SK-N-SH treated with all-trans-retinoic acid at 6 μM for 48 hours (cell line): ENCODE results near the gene ITGB2.

Source experiments
- ATAC-seq: fragments of 200-7000 bp; cut with Tn5 transposase; 3 replicates; pipeline ENCODE4 v1.9.1; 2020; ENCODE audit warnings: mild to moderate bottlenecking, moderate library complexity
- ARNTL ChIP-seq: fragments of 450-650 bp; formaldehyde crosslinking; IDR thresholded peaks from 2 replicates; pipeline ENCODE4 v1.5.0; 2020; ENCODE audit warnings: low read depth, mild to moderate bottlenecking, moderate library complexity, borderline replicate concordance
- BACH2 ChIP-seq: fragments of 250-450 bp; sonication (Bioruptor Pico); IDR thresholded peaks from 2 replicates; pipeline ENCODE4 v1.9.0; 2021; ENCODE audit warnings: mild to moderate bottlenecking, borderline replicate concordance
- CSDC2 ChIP-seq: fragments of 250-450 bp; sonication (Bioruptor Pico); IDR thresholded peaks from 2 replicates; pipeline ENCODE4 v1.5.0; 2020; ENCODE audit warnings: mild to moderate bottlenecking, moderate library complexity
- ESRRG ChIP-seq: fragments of 250-450 bp; sonication (Bioruptor Pico); IDR thresholded peaks from 2 replicates; pipeline ENCODE4 v1.6.1; 2021; ENCODE audit warnings: mild to moderate bottlenecking
- GLIS3 ChIP-seq: fragments of 250-450 bp; sonication (Bioruptor Pico); IDR thresholded peaks from 2 replicates; pipeline ENCODE4 v1.5.0; 2020; ENCODE audit warnings: mild to moderate bottlenecking, moderate library complexity
- ISL1 ChIP-seq: fragments of 250-450 bp; sonication (Bioruptor Pico); IDR thresholded peaks from 2 replicates; pipeline ENCODE4 v2.1.2; 2022; ENCODE audit warnings: mild to moderate bottlenecking, moderate library complexity
- OSR1 ChIP-seq: fragments of 250-450 bp; sonication (Bioruptor Pico); IDR thresholded peaks from 2 replicates; pipeline ENCODE4 v1.8.0; 2022; ENCODE audit warnings: moderate library complexity, mild to moderate bottlenecking, inconsistent platforms
- RARB ChIP-seq: fragments of 250-450 bp; sonication (Bioruptor Pico); IDR thresholded peaks from 2 replicates; pipeline ENCODE4 v1.8.0; 2021; ENCODE audit warnings: mild to moderate bottlenecking, moderate library complexity
- SNAI2 ChIP-seq: fragments of 250-450 bp; sonication (Bioruptor Pico); IDR thresholded peaks from 2 replicates; pipeline ENCODE4 v1.5.0; 2020; ENCODE audit warnings: mild to moderate bottlenecking, moderate library complexity
- TCF4 ChIP-seq: fragments of 250-450 bp; sonication (Bioruptor Pico); IDR thresholded peaks from 2 replicates; pipeline ENCODE4 v1.8.0; 2021; ENCODE audit warnings: mild to moderate bottlenecking, moderate library complexity, borderline replicate concordance
- TOX ChIP-seq: fragments of 250-450 bp; sonication (Bioruptor Pico); IDR thresholded peaks from 2 replicates; pipeline ENCODE4 v1.8.0; 2021; ENCODE audit warnings: mild to moderate bottlenecking, moderate library complexity, borderline replicate concordance
- ZFP3 ChIP-seq: fragments of 250-450 bp; sonication (Bioruptor Pico); IDR thresholded peaks from 2 replicates; pipeline ENCODE4 v1.5.0; 2020; ENCODE audit warnings: mild to moderate bottlenecking, moderate library complexity
- ZNF565 ChIP-seq: fragments of 450-650 bp; formaldehyde crosslinking; conservative IDR thresholded peaks from 2 replicates; pipeline ENCODE4 v1.5.0; 2020; ENCODE audit warnings: low read depth, mild to moderate bottlenecking, moderate library complexity
- TF ChIP-seq, protein P1 (sequence below): fragments of 250-450 bp; sonication (Bioruptor Pico); IDR thresholded peaks from 2 replicates; pipeline ENCODE4 v1.5.1; 2020; ENCODE audit warnings: low read depth, mild to moderate bottlenecking, moderate library complexity
- TF ChIP-seq, protein P2 (sequence below): fragments of 250-450 bp; sonication (Bioruptor Pico); IDR thresholded peaks from 2 replicates; pipeline ENCODE4 v1.8.0; 2020; ENCODE audit warnings: mild to moderate bottlenecking, moderate library complexity, borderline replicate concordance
- TF ChIP-seq, protein P3 (sequence below): fragments of 250-450 bp; sonication (Bioruptor Pico); IDR thresholded peaks from 2 replicates; pipeline ENCODE4 v1.5.0; 2020; ENCODE audit warnings: mild to moderate bottlenecking, moderate library complexity
- TF ChIP-seq, protein P4 (sequence below): fragments of 250-450 bp; sonication (Bioruptor Pico); IDR thresholded peaks from 2 replicates; pipeline ENCODE4 v1.5.1; 2021; ENCODE audit warnings: mild to moderate bottlenecking, moderate library complexity
- TF ChIP-seq, protein P5 (sequence below): fragments of 250-450 bp; sonication (Bioruptor Pico); IDR thresholded peaks from 2 replicates; pipeline ENCODE4 v1.8.0; 2021; ENCODE audit warnings: low read depth, mild to moderate bottlenecking, moderate library complexity, borderline replicate concordance

Gene ITGB2

DNA sequence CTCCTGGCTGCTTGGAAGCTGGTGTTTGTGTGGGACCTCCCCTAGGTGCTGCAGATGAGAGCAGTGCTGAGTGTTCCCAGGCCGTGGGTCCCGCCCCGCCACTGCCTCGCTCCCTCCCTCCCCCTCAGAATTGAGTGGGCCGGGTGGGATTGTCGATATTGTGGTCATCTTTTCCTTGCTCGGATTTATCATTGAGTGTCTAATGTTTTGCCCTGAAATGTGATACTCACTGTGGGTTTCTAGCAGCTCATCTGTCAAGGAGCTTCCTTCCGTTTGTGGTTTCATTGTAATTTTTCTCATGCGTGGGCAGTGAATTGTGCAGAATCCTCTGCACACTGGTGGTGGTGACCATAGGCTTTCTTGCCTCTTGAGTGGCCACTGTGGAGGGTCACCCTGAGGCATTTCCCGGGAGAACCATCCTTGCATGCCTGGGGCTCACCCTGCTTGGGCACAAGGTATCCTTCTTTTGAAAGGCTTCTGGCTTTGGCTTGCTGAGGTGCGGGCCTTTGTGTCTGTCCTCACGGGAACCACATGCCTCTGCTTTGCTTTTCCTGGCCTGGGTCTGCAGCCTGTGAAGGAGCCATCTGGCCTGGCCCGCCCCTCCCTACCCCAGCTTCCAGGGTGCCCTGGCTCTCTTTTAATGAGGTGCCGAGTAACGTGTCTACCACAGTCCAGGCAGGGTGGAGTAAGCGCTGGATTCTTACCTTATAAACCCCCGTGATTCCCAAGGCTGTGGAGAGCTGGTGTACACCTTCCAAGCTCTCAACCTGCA lies 44.7 kb upstream of the ITGB2 start:
- no peak for ATAC-seq

DNA sequence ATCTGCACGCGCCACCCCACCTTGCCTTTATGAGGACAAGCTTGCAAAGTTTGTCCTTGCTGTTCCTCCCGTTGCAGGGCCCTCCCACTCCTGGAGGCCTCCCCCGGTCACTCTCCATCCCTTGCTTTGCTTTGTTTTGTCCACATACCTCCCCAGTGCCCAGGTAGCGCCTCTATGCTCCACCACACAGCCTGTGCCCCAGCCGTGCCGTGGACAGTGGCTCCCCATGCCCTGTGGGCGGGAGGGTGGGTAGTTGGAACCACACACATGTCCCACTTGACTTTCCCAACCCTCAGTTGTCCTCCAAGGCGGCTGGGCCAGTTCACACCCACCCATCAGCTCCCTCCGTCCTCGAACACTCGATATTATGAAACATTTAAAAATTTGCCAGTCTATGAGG lies 43.7 kb upstream of the ITGB2 start:
- TF ChIP-seq, protein P1, sequence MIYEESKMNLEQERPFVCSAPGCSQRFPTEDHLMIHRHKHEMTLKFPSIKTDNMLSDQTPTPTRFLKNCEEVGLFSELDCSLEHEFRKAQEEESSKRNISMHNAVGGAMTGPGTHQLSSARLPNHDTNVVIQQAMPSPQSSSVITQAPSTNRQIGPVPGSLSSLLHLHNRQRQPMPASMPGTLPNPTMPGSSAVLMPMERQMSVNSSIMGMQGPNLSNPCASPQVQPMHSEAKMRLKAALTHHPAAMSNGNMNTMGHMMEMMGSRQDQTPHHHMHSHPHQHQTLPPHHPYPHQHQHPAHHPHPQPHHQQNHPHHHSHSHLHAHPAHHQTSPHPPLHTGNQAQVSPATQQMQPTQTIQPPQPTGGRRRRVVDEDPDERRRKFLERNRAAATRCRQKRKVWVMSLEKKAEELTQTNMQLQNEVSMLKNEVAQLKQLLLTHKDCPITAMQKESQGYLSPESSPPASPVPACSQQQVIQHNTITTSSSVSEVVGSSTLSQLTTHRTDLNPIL, result no peak
- TF ChIP-seq BACH2 (CRISPR knock-in tag) (no peak), RARB (no peak), ESRRG (no peak), GLIS3 (CRISPR knock-in tag) (no peak), OSR1 (CRISPR knock-in tag) (no peak), ARNTL (CRISPR knock-in tag) (no peak), TOX (CRISPR knock-in tag) (no peak), ZFP3 (no peak), TCF4 (CRISPR knock-in tag) (no peak)
- TF ChIP-seq, protein P2, sequence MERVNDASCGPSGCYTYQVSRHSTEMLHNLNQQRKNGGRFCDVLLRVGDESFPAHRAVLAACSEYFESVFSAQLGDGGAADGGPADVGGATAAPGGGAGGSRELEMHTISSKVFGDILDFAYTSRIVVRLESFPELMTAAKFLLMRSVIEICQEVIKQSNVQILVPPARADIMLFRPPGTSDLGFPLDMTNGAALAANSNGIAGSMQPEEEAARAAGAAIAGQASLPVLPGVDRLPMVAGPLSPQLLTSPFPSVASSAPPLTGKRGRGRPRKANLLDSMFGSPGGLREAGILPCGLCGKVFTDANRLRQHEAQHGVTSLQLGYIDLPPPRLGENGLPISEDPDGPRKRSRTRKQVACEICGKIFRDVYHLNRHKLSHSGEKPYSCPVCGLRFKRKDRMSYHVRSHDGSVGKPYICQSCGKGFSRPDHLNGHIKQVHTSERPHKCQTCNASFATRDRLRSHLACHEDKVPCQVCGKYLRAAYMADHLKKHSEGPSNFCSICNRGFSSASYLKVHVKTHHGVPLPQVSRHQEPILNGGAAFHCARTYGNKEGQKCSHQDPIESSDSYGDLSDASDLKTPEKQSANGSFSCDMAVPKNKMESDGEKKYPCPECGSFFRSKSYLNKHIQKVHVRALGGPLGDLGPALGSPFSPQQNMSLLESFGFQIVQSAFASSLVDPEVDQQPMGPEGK, result no peak
- TF ChIP-seq, protein P3, sequence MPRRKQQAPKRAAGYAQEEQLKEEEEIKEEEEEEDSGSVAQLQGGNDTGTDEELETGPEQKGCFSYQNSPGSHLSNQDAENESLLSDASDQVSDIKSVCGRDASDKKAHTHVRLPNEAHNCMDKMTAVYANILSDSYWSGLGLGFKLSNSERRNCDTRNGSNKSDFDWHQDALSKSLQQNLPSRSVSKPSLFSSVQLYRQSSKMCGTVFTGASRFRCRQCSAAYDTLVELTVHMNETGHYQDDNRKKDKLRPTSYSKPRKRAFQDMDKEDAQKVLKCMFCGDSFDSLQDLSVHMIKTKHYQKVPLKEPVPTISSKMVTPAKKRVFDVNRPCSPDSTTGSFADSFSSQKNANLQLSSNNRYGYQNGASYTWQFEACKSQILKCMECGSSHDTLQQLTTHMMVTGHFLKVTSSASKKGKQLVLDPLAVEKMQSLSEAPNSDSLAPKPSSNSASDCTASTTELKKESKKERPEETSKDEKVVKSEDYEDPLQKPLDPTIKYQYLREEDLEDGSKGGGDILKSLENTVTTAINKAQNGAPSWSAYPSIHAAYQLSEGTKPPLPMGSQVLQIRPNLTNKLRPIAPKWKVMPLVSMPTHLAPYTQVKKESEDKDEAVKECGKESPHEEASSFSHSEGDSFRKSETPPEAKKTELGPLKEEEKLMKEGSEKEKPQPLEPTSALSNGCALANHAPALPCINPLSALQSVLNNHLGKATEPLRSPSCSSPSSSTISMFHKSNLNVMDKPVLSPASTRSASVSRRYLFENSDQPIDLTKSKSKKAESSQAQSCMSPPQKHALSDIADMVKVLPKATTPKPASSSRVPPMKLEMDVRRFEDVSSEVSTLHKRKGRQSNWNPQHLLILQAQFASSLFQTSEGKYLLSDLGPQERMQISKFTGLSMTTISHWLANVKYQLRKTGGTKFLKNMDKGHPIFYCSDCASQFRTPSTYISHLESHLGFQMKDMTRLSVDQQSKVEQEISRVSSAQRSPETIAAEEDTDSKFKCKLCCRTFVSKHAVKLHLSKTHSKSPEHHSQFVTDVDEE, result no peak
- TF ChIP-seq, protein P4, sequence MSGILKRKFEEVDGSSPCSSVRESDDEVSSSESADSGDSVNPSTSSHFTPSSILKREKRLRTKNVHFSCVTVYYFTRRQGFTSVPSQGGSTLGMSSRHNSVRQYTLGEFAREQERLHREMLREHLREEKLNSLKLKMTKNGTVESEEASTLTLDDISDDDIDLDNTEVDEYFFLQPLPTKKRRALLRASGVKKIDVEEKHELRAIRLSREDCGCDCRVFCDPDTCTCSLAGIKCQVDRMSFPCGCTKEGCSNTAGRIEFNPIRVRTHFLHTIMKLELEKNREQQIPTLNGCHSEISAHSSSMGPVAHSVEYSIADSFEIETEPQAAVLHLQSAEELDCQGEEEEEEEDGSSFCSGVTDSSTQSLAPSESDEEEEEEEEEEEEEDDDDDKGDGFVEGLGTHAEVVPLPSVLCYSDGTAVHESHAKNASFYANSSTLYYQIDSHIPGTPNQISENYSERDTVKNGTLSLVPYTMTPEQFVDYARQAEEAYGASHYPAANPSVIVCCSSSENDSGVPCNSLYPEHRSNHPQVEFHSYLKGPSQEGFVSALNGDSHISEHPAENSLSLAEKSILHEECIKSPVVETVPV (CRISPR knock-in tag), result no peak
- TF ChIP-seq, protein P5, sequence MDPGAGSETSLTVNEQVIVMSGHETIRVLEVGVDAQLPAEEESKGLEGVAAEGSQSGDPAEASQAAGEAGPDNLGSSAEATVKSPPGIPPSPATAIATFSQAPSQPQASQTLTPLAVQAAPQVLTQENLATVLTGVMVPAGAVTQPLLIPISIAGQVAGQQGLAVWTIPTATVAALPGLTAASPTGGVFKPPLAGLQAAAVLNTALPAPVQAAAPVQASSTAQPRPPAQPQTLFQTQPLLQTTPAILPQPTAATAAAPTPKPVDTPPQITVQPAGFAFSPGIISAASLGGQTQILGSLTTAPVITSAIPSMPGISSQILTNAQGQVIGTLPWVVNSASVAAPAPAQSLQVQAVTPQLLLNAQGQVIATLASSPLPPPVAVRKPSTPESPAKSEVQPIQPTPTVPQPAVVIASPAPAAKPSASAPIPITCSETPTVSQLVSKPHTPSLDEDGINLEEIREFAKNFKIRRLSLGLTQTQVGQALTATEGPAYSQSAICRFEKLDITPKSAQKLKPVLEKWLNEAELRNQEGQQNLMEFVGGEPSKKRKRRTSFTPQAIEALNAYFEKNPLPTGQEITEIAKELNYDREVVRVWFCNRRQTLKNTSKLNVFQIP, result no peak
- no peak for ATAC-seq

More for the DNA sequence above, 44.7 kb upstream of the ITGB2 start:
- TF ChIP-seq, protein P5, result no peak
- no peak for TF ChIP-seq ZNF565 (CRISPR knock-in tag)
- no peak for TF ChIP-seq ARNTL (CRISPR knock-in tag)

DNA sequence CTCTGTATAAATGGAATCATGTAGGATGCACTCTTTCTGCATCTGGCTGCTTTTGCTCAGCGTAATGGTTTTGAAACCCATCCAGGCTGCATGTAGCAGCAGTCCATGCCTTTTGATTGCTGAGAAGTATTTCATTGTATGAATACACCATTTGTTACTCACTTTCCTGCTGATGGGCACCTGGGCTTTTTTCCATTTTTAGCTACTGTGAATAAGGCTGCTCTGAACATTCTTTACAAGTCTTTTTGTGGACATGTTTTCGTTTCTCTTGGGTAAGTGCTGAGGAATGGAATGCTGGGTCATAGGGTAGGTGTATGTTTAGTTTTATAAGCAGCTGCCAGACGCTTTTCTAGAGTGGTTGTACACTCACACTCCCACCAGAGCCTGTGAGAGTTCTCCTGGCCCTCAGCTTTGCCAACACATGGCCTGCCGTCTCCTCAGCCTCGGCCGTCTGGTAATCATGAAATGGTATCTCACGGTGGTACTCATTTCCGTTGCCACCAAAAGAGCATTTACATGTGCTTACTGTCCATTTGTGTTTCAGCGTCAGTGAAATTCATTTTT lies 41.8 kb upstream of the ITGB2 start:
- TF ChIP-seq SNAI2, result peak; percentile 54; the same call in 1 of the 2 replicates
- TF ChIP-seq ISL1, result peak; percentile 77
- TF ChIP-seq, protein P4 (CRISPR knock-in tag), result no peak
- TF ChIP-seq, protein P5, result no peak
- TF ChIP-seq TOX (CRISPR knock-in tag), result no peak
- 0 out of 2 replicates have a peak, but pooled peaks have one; percentile 51 for TF ChIP-seq ZFP3
- TF ChIP-seq RARB, result no peak
- 0 out of 2 replicates have a peak, but pooled peaks have one; percentile 76 for TF ChIP-seq CSDC2 (CRISPR knock-in tag)
- ATAC-seq, result peak; percentile 89
